ENCODE data around the gene TMEM184B. TPM values are rescaled to one million over a fixed set of nuclear protein-coding genes. Genes with fewer than 3 reads are reported as not detected.
A peak's percentile ranks its signal among the peaks of the same experiment; 100 is the strongest.

Gene TMEM184B
- total RNA-seq: 10 to 100 TPM; 30.6 to 49.5 (median 42.4) TPM

DNA sequence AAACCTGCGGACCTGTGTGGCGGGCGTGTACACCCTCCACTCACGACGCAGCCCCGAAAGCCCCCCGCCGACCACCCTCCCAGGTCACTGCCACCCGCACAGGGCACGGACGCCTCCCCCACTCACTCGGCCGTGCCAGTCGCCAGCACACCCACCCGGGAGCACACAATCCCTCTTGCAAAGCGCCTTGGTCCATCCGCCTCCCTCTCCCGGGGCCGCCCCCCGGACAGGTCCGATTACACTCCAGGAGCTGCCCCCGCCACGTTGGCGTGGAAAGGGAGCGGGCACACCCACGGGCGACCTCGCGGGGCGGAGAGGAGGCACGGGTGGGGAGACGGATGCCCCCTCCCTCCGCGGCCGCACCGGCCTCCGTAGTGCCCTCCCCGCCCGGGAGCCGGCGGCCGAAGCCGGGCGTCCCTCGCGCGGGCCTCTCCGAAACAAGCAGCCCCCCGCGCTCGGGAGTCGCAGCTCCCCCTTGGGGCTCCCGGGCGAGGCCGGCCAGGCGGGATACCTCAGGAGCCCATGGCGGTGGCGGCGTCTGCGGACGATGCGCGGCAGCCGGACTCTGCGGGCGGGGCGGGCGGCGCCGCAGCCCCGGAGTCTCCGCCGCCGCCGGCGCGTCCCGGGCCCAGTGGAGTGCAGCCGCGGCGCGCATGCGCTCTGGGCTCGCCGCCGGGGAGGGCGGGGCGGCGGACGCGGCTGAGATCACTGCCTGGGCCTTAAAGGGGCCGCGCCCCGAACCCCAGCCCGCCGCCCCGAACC, at the start of gene TMEM184B:
TMEM184B (minus strand) TSS at position 638 of the 762 bp plus-strand sequence. CDS start 25,049 bp downstream, outside the sequence.
- peaks cover 4 to 17% of the 10 kb centered on the region in 2 donors for H3K4me1 ChIP-seq
- intact Hi-C loops (cut with DNase I; ENCODE audit: low total_unique reads): no loop called here
- no peaks in the 10 kb centered on the region for H3K9me3 ChIP-seq
- peak within 1 kb of the TSS; percentile 94 to 97 (median 96) for H3K4me3 ChIP-seq
- H3K36me3 ChIP-seq: no peaks in the 10 kb centered on the region
- H3K27me3 ChIP-seq: no peaks in the 10 kb centered on the region
- TF ChIP-seq POLR2A (IDR thresholded peaks at IDR 0.05) (no peak), POLR2AphosphoS5 (IDR thresholded peaks at IDR 0.05) (peak in 1 of 3 donors; percentile 9)
- TF ChIP-seq, protein P1, sequence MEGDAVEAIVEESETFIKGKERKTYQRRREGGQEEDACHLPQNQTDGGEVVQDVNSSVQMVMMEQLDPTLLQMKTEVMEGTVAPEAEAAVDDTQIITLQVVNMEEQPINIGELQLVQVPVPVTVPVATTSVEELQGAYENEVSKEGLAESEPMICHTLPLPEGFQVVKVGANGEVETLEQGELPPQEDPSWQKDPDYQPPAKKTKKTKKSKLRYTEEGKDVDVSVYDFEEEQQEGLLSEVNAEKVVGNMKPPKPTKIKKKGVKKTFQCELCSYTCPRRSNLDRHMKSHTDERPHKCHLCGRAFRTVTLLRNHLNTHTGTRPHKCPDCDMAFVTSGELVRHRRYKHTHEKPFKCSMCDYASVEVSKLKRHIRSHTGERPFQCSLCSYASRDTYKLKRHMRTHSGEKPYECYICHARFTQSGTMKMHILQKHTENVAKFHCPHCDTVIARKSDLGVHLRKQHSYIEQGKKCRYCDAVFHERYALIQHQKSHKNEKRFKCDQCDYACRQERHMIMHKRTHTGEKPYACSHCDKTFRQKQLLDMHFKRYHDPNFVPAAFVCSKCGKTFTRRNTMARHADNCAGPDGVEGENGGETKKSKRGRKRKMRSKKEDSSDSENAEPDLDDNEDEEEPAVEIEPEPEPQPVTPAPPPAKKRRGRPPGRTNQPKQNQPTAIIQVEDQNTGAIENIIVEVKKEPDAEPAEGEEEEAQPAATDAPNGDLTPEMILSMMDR (IDR thresholded peaks at IDR 0.05): no peak
- peak; percentile 67 to 73 for DNase-seq (ENCODE audit: low spot score in 2 of 2)
- H3K27ac ChIP-seq: peak within 1 kb of the TSS; percentile 88 to 96

DNA sequence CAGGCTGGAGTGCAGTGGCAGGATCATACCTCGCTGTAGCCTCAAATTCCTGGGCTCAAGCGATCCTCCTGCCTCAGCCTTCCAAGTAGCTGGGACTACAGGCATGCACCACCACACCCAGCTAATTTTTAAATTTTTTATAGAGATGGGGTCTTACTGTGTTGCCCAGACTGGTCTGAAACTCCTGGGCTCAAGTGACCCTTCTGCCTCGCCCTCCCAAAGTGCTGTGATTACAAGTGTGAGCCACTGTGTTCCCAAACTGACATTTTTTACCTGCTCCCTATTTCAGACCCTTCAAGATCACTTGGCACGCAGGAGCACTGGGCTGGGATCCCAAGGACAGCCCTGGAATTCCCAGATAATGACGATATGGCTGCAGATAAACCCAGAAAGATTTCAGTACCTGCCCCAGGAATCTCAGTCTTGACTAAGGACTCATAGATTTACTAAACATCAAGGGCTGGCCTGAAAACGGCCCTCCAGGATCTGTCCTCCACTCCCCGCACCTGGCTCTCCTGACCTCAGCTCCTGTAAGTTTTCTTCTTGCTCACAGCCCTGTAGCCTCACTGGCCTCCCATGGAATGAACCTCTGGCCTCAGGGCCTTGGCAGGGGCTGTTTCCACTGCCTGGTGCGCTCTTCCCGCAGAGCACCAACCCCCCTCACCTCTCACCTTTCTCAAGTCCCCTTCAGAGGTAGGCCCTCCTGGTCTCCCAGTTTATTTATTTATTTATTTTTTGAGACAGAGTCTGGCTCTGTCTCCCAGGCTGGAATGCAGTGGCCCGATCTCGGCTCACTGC, 48.0 kb upstream of the TMEM184B start:
- Histone ChIP-seq H3K27me3 (no peaks in the 10 kb centered on the region), H3K27ac (no peak overlapping the region), H3K4me1 (no peaks in the 10 kb centered on the region), H3K36me3 (no peaks in the 10 kb centered on the region), H3K9me3 (no peaks in the 10 kb centered on the region), H3K4me3 (no peak overlapping the region)
- TF ChIP-seq, protein P1 (IDR thresholded peaks at IDR 0.05): no peak
- no peak for TF ChIP-seq POLR2A (IDR thresholded peaks at IDR 0.05)
- TF ChIP-seq POLR2AphosphoS5 (IDR thresholded peaks at IDR 0.05): no peak
- no peak for DNase-seq (ENCODE audit: low spot score in 2 of 2)
- intact Hi-C loops (cut with DNase I; ENCODE audit: low total_unique reads): no loop called here

DNA sequence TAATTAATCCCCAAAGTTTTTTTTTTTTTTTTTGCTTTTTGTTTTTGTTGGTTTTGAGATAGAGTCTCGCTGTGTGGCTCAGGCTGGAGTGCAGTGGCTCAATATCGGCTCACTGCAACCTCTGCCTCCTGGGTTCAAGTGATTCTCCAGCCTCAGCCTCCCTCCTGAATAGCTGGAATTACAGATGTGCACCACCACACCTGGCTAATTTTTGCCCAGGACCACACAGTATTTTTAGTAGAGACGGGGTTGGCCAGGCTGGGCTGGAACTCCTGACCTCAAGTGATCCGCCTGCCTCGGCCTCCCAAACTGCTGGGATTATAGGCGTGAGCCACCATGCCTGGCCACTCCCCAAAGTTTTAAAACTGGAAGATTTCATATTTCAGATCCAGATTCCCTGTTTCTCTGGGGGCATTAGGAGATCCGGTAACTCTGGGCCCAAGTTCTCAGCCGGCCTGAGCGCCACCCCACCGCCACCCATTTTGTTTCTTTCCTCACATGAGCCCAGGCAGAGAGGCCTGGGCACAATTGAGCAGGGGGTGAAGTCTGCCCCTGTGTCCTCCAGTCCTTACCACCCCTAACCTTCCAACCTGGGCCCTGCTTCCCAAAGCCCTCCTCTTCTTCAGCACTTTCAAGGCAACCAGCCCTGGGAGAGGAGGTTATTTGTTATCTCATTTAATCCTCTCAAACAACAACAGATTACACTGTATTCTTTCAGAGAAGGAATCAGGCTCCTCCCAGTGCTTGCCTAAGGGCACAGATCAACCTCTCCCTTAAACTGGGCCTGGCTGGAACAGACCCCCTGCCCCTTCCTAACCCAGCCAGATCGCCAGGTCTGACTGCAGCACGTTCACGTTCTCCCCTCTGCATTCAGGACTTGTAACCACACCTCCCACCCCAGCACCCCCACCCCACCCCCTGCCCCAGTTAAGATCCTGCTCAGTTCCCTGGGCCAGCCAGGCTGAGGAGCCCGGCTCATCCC, 46.3 kb upstream of the TMEM184B start:
- TF ChIP-seq POLR2AphosphoS5 (IDR thresholded peaks at IDR 0.05) (no peak), POLR2A (IDR thresholded peaks at IDR 0.05) (no peak)
- TF ChIP-seq, protein P1 (IDR thresholded peaks at IDR 0.05): no peak
- peak overlapping the region; percentile 97 to 98 for H3K27ac ChIP-seq
- H3K9me3 ChIP-seq: no peaks in the 10 kb centered on the region
- no peak overlapping the region for H3K4me3 ChIP-seq
- H3K4me1 ChIP-seq: peaks cover 0 to 10% of the 10 kb centered on the region in 2 donors
- intact Hi-C loops (cut with DNase I; ENCODE audit: low total_unique reads): loop anchor here (10.0 kb wide), 1 partner anchor 114 kb away; the partner anchor contains the start of gene MAFF
- H3K27me3 ChIP-seq: no peaks in the 10 kb centered on the region
- DNase-seq (ENCODE audit: low spot score in 2 of 2): no peak
- no peaks in the 10 kb centered on the region for H3K36me3 ChIP-seq

DNA sequence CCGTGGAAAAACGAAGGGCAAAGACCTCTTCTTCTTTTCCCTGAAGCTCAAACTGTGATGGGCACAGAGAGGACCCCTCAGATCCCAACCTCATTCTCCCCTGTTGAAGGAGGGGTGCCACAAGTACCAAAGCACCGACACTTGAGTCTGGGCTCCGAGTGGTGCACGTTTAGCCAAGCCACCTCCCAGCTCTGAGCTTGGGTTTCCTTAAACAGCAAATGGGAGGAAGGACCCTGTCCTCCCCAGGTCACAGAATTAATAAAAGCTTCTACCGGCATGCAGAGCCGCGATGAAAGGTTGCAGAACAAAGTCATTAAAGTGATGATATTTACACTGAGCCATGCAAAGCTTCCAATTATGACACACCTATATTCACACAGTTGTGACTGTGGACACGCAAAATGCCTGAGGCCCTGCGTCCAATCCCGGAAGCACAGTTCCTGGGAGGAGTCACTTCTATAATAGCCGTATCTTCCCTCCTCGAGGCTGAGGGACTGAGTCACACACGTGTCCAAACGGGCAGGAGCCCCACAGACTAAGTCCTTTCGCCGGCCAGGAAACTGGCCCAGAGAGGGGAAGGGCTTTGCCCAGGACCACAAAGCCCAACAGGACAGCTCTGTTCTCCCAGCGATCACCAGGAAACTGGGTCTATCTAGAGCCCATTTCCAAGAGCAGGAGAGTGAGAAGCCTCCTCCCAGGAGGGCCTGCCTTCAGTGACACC, 45.3 kb upstream of the TMEM184B start:
- no peaks in the 10 kb centered on the region for H3K36me3 ChIP-seq
- intact Hi-C loops (cut with DNase I; ENCODE audit: low total_unique reads): loop anchor here (10.0 kb wide), 1 partner anchor 113 kb away; the partner anchor contains the start of gene MAFF
- H3K4me3 ChIP-seq: peak overlapping the region; percentile 81 to 94 (median 84)
- peaks cover 0 to 20% of the 10 kb centered on the region in 2 donors for H3K4me1 ChIP-seq
- H3K9me3 ChIP-seq: no peaks in the 10 kb centered on the region
- H3K27ac ChIP-seq: peak overlapping the region; percentile 97 to 98
- no peaks in the 10 kb centered on the region for H3K27me3 ChIP-seq
- DNase-seq (ENCODE audit: low spot score in 2 of 2): peak; percentile 81 to 86
- TF ChIP-seq POLR2A (IDR thresholded peaks at IDR 0.05): no peak
- peak; percentile 33 to 77 (median 65) for TF ChIP-seq POLR2AphosphoS5 (IDR thresholded peaks at IDR 0.05)
- TF ChIP-seq, protein P1 (IDR thresholded peaks at IDR 0.05): no peak
